IPS DF 6.9 (cell line): ENCODE data around the gene KRCC1.
"Not testable (repeated sequence)": the region's sequence is repeated elsewhere in the genome, so short reads cannot be mapped to it uniquely, and the experiment has no call there.

Source experiments
- DNase-seq: peaks from one replicate; pipeline ENCODE4 v3.0.0-alpha.2; 2013; ENCODE audit warnings: low read depth, low spot score
- H3K27ac ChIP-seq: one replicate; pipeline ENCODE4 v1.5.1; 2013; ENCODE audit warnings: low read length, control low read depth
- H3K27me3 ChIP-seq: 2 replicates; pipeline ENCODE4 v1.6.1; 2013; ENCODE audit warnings: mild to moderate bottlenecking, low read length; ENCODE audit not compliant: control insufficient read depth, insufficient read depth
- H3K36me3 ChIP-seq: 2 replicates; pipeline ENCODE4 v1.6.1; 2013; ENCODE audit warnings: low read length; ENCODE audit not compliant: control insufficient read depth, insufficient read depth
- H3K4me1 ChIP-seq: 2 replicates; pipeline ENCODE4 v1.6.1; 2013; ENCODE audit warnings: low read length; ENCODE audit not compliant: control insufficient read depth, insufficient read depth
- H3K4me3 ChIP-seq: 2 replicates; pipeline ENCODE4 v1.5.1; 2013; ENCODE audit warnings: mild to moderate bottlenecking, low read length
- H3K9me3 ChIP-seq: 2 replicates; pipeline ENCODE4 v1.6.1; 2013; ENCODE audit warnings: low read length, inconsistent platforms; ENCODE audit not compliant: control insufficient read depth, insufficient read depth
- WGBS: extraction: QIAGEN DNeasy Blood & Tissue Kit; methylation state at CpG from one replicate; pipeline ENCODE4 v1.1.7; 2013; ENCODE audit warnings: mixed read lengths, missing lambda C conversion rate; ENCODE audit not compliant: insufficient read length, insufficient coverage; 5-methylcytosine and 5-hydroxymethylcytosine counted together

KRCC1 gene

DNA sequence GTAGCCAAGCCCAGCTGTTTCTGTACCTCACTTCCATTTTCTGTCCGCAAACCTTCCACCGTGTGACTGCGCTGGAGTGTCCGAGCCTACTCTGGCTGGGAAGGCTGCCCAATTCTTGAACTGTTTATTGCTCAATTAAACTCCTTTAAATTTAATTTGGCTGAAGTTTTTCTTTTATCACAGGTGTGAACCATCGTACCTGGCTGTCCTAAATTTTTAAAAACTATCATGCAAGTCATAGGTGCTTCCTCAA, 33.0 kb downstream of the KRCC1 start:
- no peaks in the 10 kb centered on the region for H3K36me3 ChIP-seq
- no peak for DNase-seq
- H3K27me3 ChIP-seq, result no peaks in the 10 kb centered on the region
- no peak overlapping the region for H3K4me3 ChIP-seq
- peaks cover 6% of the 10 kb centered on the region; the same call in 1 of the 2 replicates for H3K4me1 ChIP-seq
- H3K27ac ChIP-seq, result no peak overlapping the region
- no CpG with 5 or more reads among the region's 5 CpGs for WGBS
- no peaks in the 10 kb centered on the region for H3K9me3 ChIP-seq

DNA sequence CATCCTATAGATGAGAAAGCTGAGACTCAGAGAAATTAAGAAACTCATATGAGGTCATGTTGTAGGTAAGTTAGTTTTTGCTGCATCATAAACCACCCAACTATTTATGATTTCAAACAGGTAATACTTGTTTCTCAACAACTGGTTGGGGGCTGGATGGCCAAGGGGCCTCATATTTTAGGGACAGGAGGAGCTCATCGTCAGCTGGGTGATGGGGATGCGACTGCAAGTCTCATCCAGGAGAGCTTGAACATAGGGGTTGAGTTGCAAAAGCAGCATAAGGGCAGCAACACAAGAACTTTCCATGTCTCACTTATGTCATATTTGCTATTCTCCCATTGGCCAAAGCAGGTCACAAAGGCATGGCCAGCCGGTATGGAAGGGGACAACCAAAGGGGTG, 35.6 kb downstream of the KRCC1 start:
- H3K9me3 ChIP-seq, result no peaks in the 10 kb centered on the region
- no peaks in the 10 kb centered on the region for H3K36me3 ChIP-seq
- no peak overlapping the region for H3K4me3 ChIP-seq
- no CpG with 5 or more reads among the region's 3 CpGs for WGBS
- H3K27me3 ChIP-seq, result no peaks in the 10 kb centered on the region
- peaks cover 8% of the 10 kb centered on the region for H3K4me1 ChIP-seq
- no peak overlapping the region for H3K27ac ChIP-seq
- no peak for DNase-seq

DNA sequence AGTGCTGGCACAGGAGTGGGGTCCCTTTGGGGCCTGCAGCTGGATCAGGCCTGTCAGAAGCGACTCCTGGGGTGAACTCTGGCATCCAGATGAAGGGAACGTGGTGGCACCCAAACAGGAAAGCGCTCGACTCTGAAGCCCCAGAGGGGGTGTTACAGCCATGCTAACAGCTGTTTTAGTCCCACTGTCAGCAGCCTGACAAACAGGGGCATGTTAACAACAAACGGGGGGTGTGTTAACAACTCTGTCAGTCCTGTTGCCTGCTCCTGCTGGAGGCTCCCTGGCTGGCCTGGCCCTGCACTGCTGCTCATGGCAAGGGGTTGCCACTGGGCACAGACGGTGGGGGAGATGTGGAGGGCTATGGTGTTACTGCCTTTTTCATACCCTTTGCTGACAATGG, 36.7 kb downstream of the KRCC1 start:
- DNase-seq, result no peak
- Histone ChIP-seq H3K9me3 (no peaks in the 10 kb centered on the region), H3K27ac (no peak overlapping the region), H3K4me3 (no peak overlapping the region), H3K27me3 (no peaks in the 10 kb centered on the region), H3K36me3 (no peaks in the 10 kb centered on the region), H3K4me1 (peaks cover 8% of the 10 kb centered on the region)
- no CpG with 5 or more reads among the region's 6 CpGs for WGBS

DNA sequence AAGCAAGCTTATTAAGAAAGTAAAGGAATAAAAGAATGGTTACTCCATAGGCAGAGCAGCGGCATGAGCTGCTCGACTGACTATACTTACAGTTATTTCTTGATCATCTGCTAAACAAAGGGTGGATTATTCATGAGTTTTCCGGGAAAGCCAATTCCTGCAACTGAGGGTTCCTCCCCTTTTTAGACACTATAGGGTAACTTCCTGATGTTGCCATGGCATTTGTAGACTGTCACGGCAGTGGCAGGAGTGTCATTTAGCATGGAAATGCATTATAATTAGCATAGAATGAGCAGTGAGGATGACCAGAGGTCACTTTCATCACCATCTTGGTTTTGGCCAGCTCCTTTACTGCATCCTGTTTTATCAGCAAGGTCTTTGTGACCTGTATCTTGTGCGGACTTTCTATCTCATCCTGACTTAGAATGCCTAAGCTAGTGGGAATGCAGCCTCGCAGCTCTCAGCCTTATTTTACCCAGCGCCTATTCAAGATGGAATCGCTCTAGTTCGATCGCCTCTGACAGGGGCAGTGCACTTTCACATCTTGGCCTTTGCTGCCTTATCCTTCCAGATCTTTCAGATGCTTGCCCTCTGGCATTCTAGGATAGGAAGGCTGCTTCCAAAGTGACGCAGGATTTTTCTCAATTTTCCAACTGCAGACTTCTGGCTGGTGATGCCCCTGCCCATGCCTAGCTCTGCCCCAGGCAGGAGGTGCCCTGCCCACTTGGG, 37.3 kb downstream of the KRCC1 start:
- WGBS, result no CpG with 5 or more reads among the region's 11 CpGs
- H3K27me3 ChIP-seq, H3K27ac ChIP-seq, H3K36me3 ChIP-seq, DNase-seq, H3K9me3 ChIP-seq, H3K4me3 ChIP-seq, H3K4me1 ChIP-seq: not testable (repeated sequence)

DNA sequence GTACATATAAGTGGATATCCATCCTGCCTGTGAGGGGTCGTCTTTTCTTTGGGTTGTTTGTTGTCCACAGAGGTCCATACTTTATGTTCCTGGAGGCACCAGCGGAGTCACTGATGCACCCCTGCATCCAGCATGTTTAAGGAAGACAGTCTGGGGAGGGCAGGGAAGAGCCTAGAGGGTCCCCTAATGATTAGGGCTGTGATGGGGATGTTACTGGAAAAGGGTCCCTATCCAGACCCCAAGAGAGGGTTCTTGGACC, 37.9 kb downstream of the KRCC1 start:
- not testable (repeated sequence) for H3K4me1 ChIP-seq, H3K4me3 ChIP-seq, H3K36me3 ChIP-seq, H3K27ac ChIP-seq, H3K9me3 ChIP-seq, H3K27me3 ChIP-seq, DNase-seq
- WGBS, result no CpG with 5 or more reads among the region's 2 CpGs

DNA sequence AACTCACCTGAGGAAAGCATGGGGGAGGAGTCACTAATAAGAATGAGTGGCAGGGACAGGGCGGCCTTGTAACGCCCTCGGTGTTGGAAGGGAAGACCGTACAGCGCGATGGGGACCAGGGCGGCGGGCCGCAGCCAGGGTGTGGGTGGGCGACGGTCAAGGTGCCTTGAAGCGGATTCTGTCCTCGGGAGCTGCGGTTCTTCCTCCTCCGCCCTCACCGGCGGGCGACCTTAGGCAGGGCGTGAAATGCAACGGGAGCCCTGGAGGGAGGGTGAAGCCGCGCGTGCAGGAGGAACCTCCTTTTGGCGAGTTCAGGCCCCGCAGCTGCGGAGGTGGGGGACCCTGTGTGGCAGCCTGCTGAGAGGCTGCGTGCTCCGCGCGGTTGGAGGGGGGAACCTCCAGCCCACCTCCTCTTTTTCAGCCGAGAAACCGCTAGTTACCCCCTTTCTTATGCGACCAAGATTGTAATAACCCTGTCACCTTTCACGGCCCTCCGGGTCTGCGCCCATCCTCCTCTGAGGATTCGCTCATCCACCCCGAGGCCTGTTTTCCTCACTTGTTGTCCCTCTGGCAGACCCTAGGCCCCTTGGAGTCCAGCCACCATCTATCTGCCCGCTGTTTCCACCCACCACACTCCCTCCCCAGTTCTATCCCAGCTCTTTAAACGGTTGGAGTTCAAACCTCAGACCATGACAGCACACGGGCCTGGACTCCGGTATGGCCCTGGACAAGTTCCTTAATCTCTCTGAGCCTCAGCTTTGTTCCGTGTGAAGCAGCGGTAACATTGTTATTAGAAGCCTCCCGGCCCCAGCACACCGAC, 38.4 kb downstream of the KRCC1 start:
- peaks cover 8% of the 10 kb centered on the region for H3K4me1 ChIP-seq
- no peak overlapping the region for H3K27ac ChIP-seq
- no CpG with 5 or more reads among the region's 46 CpGs for WGBS
- H3K27me3 ChIP-seq, result no peaks in the 10 kb centered on the region
- H3K4me3 ChIP-seq, result peak overlapping the region; percentile 83; the same call in 1 of the 2 replicates
- H3K36me3 ChIP-seq, result no peaks in the 10 kb centered on the region
- DNase-seq, result no peak
- no peaks in the 10 kb centered on the region for H3K9me3 ChIP-seq

DNA sequence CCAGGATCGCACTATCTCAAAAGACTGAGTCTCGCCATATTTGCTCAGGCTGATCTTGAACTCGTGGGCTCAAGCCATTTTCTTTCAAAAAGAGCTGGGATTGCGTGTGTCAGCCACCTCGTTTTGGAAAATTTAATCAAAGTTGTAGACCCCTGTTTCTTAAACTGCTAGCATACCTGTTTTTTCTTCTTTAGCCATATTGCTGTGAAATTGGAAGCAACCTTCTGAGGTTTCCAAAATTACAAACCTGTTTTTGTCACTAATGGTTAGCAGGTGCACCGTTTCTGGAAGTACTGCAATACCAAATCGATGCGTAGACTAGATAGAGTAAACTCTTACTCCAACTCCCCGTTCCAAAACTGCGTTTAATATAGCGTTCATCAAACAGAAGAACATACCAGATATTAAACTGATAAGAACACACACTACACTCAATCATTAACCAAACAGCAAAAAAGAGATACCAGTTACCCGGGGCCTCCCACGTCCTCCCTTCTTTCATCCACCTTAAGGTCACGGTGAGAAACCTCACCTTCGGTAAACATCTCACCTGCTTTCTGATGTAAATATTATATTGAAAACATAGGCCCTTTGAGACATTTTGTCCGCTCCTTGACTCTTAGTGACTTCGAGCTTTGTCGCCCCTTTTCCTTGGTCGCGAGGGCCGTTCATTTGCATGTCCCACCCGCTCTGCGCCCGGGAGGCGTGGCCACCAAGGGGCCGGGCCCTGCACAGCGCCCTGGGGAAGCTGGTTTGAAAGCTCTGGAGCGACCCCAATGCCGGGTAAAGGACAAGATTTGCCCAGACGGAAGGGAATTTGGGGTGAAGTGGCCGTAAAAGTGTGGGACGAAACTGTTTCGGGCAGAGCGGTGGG, 39.3 kb downstream of the KRCC1 start, which contains the start of gene RNU2-63P:
Gene RNU2-63P, minus strand, starts transcription at position 462 of the 874 bp plus-strand sequence.
- Histone ChIP-seq H3K27ac (no peak within 1 kb of the TSS), H3K27me3 (no peaks in the 10 kb centered on the region), H3K36me3 (no peaks in the 10 kb centered on the region), H3K4me1 (peaks cover 8% of the 10 kb centered on the region), H3K9me3 (no peaks in the 10 kb centered on the region), H3K4me3 (peak within 1 kb of the TSS; percentile 83; the same call in 1 of the 2 replicates)
- DNase-seq, result no peak
- WGBS, result no CpG with 5 or more reads among the region's 34 CpGs

DNA sequence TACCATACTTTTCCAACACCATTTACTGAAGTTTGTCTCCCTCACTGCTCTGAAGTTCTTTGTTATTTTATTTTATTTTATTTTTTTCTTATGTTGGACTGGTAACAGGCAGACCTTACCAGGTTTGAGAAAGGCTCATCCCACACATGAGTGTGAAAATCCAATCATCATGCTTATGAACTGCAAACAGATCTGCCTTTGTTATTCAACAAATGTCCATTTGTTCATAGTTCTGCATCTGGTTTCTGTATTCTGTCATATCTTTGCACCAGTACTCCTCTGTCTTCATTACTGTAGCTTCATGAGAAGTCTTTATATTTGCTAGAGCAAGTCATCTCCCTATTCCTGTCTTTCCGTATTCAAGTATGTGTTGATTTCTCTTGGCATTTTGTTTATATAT, 44.6 kb downstream of the KRCC1 start:
- no peak for DNase-seq
- H3K4me1 ChIP-seq, result no peaks in the 10 kb centered on the region
- no CpG with 5 or more reads among the region's 1 CpG for WGBS
- no peaks in the 10 kb centered on the region for H3K36me3 ChIP-seq
- no peak overlapping the region for H3K27ac ChIP-seq
- no peak overlapping the region for H3K4me3 ChIP-seq
- H3K9me3 ChIP-seq, result no peaks in the 10 kb centered on the region
- no peaks in the 10 kb centered on the region for H3K27me3 ChIP-seq

DNA sequence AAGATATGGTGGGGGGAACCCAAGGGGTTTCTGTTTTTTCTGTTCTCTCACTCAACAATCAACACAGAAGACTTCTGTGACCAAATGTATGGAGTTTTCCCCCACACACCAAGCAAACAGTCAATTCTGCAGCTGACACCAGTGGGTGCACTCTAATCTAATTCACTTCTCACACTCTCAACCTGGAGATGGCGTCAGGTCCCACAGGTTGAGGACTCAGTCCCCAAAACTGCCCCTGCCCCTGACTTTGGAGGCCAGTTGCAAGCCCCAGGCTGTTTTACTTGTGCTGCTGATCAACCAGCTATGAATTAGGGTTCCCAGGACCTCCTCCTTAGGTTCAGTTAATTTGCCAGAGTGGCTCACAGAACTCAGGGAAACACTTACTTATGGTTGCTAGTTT, 45.4 kb downstream of the KRCC1 start:
- no peaks in the 10 kb centered on the region for H3K9me3 ChIP-seq
- no CpG with 5 or more reads among the region's 1 CpG for WGBS
- H3K4me3 ChIP-seq, result no peak overlapping the region
- DNase-seq, result no peak
- H3K27ac ChIP-seq, result no peak overlapping the region
- no peaks in the 10 kb centered on the region for H3K36me3 ChIP-seq
- H3K4me1 ChIP-seq, result no peaks in the 10 kb centered on the region
- no peaks in the 10 kb centered on the region for H3K27me3 ChIP-seq

DNA sequence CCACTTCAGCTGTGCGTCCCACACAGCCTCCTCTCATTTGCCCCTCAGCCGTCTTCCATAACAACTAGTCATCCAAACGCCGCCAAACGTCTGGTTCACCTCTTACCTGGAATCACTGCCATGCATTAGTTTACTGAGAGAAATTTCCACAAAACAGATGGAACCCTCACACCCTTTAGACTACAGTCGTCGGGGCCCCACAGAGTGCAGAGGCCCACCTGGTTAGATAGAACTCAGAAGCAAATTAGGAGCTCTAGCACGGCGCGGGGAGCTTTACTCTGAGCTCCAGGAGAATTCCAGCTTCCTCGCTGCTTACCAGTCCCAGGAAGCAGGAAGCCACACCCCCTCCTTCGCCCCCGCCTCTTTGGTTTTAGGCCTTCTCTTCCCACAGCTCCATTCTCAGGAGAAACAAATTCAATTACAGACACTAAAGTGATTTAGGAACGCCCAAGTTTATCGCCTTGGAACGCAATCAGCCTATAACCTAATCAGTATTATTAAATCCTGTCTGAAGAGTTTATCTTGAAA, 48.6 kb downstream of the KRCC1 start:
- Histone ChIP-seq H3K27ac (no peak overlapping the region), H3K36me3 (no peaks in the 10 kb centered on the region), H3K4me3 (no peak overlapping the region), H3K27me3 (no peaks in the 10 kb centered on the region), H3K4me1 (no peaks in the 10 kb centered on the region), H3K9me3 (no peaks in the 10 kb centered on the region)
- no CpG with 5 or more reads among the region's 16 CpGs for WGBS
- DNase-seq, result no peak
